ENCODE measurements around the gene C4orf50.

Gene C4orf50

DNA sequence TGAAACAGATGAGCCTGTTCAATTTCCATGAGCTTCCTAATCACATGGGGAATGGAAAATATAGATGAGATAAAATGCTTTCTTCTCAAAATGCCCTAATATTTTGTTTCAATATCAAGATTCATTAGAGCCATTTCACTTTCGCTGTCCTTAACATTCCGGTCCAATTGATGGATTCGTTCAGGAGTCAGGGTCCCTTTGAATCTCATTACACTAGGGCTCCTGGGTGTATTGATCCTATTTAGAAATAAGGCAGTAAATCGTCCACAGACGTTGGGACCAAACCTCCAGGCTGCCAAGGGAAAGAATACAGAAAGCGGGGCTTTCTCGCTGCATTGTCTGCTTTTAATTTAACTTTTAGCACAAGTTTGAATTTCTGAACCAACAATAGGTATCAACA lies 104.8 kb downstream of the C4orf50 start:
- no peak overlapping the region for H3K4me3 ChIP-seq (ENCODE audit: low read depth, low read length)
- TF ChIP-seq, protein P1, sequence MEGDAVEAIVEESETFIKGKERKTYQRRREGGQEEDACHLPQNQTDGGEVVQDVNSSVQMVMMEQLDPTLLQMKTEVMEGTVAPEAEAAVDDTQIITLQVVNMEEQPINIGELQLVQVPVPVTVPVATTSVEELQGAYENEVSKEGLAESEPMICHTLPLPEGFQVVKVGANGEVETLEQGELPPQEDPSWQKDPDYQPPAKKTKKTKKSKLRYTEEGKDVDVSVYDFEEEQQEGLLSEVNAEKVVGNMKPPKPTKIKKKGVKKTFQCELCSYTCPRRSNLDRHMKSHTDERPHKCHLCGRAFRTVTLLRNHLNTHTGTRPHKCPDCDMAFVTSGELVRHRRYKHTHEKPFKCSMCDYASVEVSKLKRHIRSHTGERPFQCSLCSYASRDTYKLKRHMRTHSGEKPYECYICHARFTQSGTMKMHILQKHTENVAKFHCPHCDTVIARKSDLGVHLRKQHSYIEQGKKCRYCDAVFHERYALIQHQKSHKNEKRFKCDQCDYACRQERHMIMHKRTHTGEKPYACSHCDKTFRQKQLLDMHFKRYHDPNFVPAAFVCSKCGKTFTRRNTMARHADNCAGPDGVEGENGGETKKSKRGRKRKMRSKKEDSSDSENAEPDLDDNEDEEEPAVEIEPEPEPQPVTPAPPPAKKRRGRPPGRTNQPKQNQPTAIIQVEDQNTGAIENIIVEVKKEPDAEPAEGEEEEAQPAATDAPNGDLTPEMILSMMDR (IDR thresholded peaks at IDR 0.05; ENCODE audit: low read depth, low read length) = no peak

- no peak overlapping the region for H3K4me3 ChIP-seq (ENCODE audit: low read depth, low read length)
Measured at GRCh38 chr4:5912614-5913019, 105.6 kb downstream of the C4orf50 start.

DNA sequence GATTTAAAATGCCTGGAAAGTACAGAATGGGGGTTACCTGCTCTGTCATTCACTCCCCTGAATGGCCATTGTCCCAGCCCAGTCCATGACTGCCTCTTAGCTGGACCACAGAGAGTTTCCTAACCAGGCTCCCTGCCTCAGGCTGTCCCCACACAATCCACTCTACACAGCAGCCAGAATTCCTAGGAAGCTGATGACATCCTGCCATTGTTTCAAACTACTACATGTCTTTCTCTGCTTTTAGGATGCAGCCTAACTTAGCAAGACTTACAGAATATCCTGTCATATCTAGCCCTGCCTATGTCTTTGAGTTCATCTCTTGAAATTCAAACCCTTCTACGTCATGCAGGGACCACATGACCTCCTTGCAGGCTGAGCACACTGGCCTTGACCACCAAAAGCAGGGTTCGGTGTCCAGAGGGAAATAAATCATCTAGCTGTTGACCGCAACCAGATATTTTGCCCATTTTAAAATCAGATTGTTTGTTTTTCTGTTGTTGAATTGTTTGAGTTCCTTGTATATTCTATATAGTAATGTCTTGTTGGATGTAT lies 109.3 kb downstream of the C4orf50 start:
- TF ChIP-seq, protein P1 (IDR thresholded peaks at IDR 0.05; ENCODE audit: low read depth, low read length) = no peak
- no peak overlapping the region for H3K4me3 ChIP-seq (ENCODE audit: low read depth, low read length)

More at GRCh38 chr4:5912614-5913019, 105.6 kb downstream of the C4orf50 start:
- TF ChIP-seq, protein P1 (IDR thresholded peaks at IDR 0.05; ENCODE audit: low read depth, low read length) = no peak

GRCh38 chr4:5906191-5906590 lies 112.0 kb downstream of the C4orf50 start:
- no peak overlapping the region for H3K4me3 ChIP-seq (ENCODE audit: low read depth, low read length)
- TF ChIP-seq, protein P1 (IDR thresholded peaks at IDR 0.05; ENCODE audit: low read depth, low read length) = no peak

GRCh38 chr4:5905714-5906113 lies 112.5 kb downstream of the C4orf50 start:
- TF ChIP-seq, protein P1 (IDR thresholded peaks at IDR 0.05; ENCODE audit: low read depth, low read length) = no peak
- H3K4me3 ChIP-seq (ENCODE audit: low read depth, low read length) = no peak overlapping the region

DNA sequence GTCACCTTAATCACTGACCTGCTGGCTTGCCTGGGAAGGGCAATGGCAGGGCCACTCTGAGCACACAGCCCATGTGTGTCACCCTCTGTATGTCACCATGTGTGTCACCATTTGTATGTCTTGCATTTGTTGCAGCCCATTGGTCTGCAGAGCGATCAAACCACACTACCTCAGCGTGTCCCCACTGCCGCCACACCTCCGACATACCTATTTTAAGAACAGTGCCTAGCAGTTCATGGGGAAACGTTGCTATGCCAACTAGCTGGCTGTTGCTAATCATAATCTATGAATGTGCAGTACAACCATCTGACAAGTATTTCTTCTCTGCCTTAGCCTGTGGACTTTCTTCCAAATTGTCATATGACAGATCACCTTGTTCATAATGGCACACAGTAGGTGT lies 117.4 kb downstream of the C4orf50 start:
- H3K4me3 ChIP-seq (ENCODE audit: low read depth, low read length) = no peak overlapping the region
- TF ChIP-seq, protein P1 (IDR thresholded peaks at IDR 0.05; ENCODE audit: low read depth, low read length) = no peak

DNA sequence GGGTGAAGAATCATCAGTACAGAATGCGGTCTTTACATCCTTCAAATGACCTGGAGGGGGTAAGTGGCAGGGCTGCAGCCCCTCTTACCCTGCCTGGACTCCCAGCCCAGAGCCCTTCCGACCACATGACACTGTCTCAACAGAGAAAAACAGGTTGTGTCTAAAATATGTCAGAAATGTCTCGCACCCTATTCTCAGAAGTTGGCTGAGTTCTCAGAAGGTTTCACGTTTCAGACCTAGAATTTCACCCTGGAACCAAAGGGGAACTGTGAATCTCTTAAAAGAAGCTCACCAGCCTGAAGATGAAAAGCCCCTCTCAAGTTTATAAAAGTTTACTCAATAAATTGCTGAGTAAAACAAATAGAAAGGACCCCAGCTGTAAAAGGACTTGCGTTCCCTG lies 118.3 kb downstream of the C4orf50 start:
- no peak overlapping the region for H3K4me3 ChIP-seq (ENCODE audit: low read depth, low read length)
- TF ChIP-seq, protein P1 (IDR thresholded peaks at IDR 0.05; ENCODE audit: low read depth, low read length) = no peak

All from WI38 (cell line).